MM.1S (cell line): ENCODE results near the gene BARHL1.

ENCODE experiments used
- EZH2 ChIP-seq: fragments of 300-600 bp; sonication (generic); optimal IDR thresholded peaks from 2 replicates; pipeline ENCODE3; 2017; ENCODE audit warnings: low read depth, mild to moderate bottlenecking, antibody characterized with exemption, low read length, mixed read lengths
- EZH2phosphoT487 ChIP-seq: fragments of 300-600 bp; sonication (generic); IDR thresholded peaks from 2 replicates; pipeline ENCODE4 v1.6.1; 2018; ENCODE audit warnings: antibody characterized with exemption, low read length
- TF ChIP-seq, protein P1 (sequence below): fragments of 300-600 bp; sonication (generic); IDR thresholded peaks from 2 replicates; pipeline ENCODE4 v1.5.1; 2016; ENCODE audit warnings: antibody characterized with exemption, low read length, mixed read lengths

DNA sequence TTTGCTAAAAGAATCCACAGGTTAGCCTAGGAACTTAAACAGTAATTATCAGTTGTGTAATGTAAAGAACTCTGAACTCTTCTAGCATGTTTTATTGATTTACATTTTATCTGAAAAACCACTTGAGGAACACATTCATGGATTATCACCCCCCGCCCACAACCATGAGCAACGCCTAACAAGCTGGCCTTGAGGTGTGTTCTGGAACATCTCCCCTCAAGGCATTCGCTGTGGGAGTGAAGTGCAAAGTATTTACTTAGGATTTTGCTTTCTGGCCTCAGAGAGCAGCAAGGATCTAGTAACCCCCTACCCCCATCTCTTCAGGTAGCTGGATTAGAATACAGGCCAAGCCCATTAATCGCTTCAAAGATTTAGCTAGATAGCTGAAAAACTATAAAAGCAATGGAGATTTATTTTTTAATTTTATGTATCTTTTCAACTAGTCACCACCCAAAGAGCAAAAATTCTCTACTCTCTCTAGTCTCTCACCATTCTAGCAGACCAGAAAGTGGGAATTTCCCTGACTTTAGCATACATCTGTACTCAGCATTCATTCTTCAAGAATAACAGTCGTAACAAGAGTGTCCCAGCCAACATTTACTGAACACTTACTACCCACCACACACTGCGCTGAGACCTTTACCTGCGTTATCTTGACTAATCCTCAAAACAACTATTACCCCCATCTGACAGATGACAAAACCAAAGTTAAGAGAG lies 50.2 kb downstream of the BARHL1 start:
- TF ChIP-seq EZH2 (no peak), EZH2phosphoT487 (no peak)
- TF ChIP-seq, protein P1, sequence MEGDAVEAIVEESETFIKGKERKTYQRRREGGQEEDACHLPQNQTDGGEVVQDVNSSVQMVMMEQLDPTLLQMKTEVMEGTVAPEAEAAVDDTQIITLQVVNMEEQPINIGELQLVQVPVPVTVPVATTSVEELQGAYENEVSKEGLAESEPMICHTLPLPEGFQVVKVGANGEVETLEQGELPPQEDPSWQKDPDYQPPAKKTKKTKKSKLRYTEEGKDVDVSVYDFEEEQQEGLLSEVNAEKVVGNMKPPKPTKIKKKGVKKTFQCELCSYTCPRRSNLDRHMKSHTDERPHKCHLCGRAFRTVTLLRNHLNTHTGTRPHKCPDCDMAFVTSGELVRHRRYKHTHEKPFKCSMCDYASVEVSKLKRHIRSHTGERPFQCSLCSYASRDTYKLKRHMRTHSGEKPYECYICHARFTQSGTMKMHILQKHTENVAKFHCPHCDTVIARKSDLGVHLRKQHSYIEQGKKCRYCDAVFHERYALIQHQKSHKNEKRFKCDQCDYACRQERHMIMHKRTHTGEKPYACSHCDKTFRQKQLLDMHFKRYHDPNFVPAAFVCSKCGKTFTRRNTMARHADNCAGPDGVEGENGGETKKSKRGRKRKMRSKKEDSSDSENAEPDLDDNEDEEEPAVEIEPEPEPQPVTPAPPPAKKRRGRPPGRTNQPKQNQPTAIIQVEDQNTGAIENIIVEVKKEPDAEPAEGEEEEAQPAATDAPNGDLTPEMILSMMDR: no peak
